ENCODE measurements around the gene NINJ1. TPM values are rescaled to one million over a fixed set of nuclear protein-coding genes. Genes with fewer than 3 reads are reported as not detected.

NINJ1 gene
- total and polyA plus RNA-seq, 2 donors (not counting 3 experiments of a cell fraction or from before 2014, with no cell fraction given) = 31.5 to 57.7 TPM

GRCh38 chr9:93126825-93127368 lies 7.2 kb downstream of the NINJ1 start:
- Histone ChIP-seq H2AFZ (ENCODE audit: low read depth, low read length) (peak overlapping the region; percentile 30), H3K36me3 (ENCODE audit: control insufficient read depth in 2 of 2, extremely low read depth in 1 of 2, insufficient read depth in 2 of 2, low read length in 2 of 2) (peaks cover 0 to 11% of the 10 kb centered on the region in 2 experiments), H3K9ac (replicated peaks; ENCODE audit: extremely low read depth, insufficient read depth, low read length) (no peak overlapping the region), H4K20me1 (replicated peaks; ENCODE audit: control insufficient read depth, extremely low read depth, insufficient read depth, low read length) (no peaks in the 10 kb centered on the region), H3K4me3 (replicated peaks in 1 of 3; ENCODE audit: insufficient read depth in 1 of 3, low read depth in 1 of 3, low read length in 3 of 3) (no peak overlapping the region), H3K4me1 (ENCODE audit: control insufficient read depth, extremely low read depth, insufficient read depth, low read length) (peaks cover 50% of the 10 kb centered on the region), H3K27ac (ENCODE audit: insufficient read depth, low read depth, low read length) (peak overlapping the region; percentile 31), H3K9me1 (replicated peaks; ENCODE audit: control insufficient read depth, extremely low read depth, insufficient read depth, low read length) (no peaks in the 10 kb centered on the region), H3K27me3 (ENCODE audit: control insufficient read depth in 2 of 2, insufficient read depth in 2 of 2, low read length in 2 of 2) (no peaks in the 10 kb centered on the region), H3K9me3 (replicated peaks; ENCODE audit: control insufficient read depth, insufficient read depth, low read length) (no peaks in the 10 kb centered on the region), H3K4me2 (ENCODE audit: insufficient read depth, low read length) (no peak overlapping the region), H3K79me2 (ENCODE audit: control insufficient read depth, insufficient read depth, low read length) (peaks cover 8% of the 10 kb centered on the region)
- POLR2A ChIA-PET = interaction anchor here (0.5 kb wide), 1 partner anchor 137 kb away, joined by 4 read pairs; no protein-coding TSS in a partner anchor
- FAIRE-seq = no peak
- intact Hi-C loops (cut with micrococcal nuclease) (no loop called here), dilution Hi-C loops (cut with MboI; ENCODE audit: extremely low pct_ligation_motif_present, low sequenced_read_pairs) (no loop called here)
- DNase-seq (ENCODE audit: low read depth, low spot score) = peak; percentile 50
- CTCF ChIA-PET = interaction anchor here (1.0 to 5.7 kb wide), 2 partner anchors 18 to 120 kb away, joined by 3 to 52 read pairs; no protein-coding TSS in a partner anchor
- no peak for TF ChIP-seq MYC (IDR thresholded peaks at IDR 0.05; ENCODE audit: low read depth, low read length)
- no peak for TF ChIP-seq POLR2A (IDR thresholded peaks at IDR 0.05; ENCODE audit: low read depth, low read length)
- TF ChIP-seq EZH2 (IDR thresholded peaks at IDR 0.05; ENCODE audit: borderline replicate concordance, low read depth, low read length, severe bottlenecking) = no peak
- no peak for TF ChIP-seq CTCF (IDR thresholded peaks at IDR 0.05; ENCODE audit: extremely low read depth in 1 of 2, insufficient read depth in 1 of 2, low read depth in 1 of 2, low read length in 2 of 2)
- no peak for TF ChIP-seq FOS (IDR thresholded peaks at IDR 0.05; ENCODE audit: borderline replicate concordance, insufficient read depth, low read length)
- TF ChIP-seq GATA2 (IDR thresholded peaks at IDR 0.05; ENCODE audit: insufficient read depth, insufficient read length, low read depth, low read length) = no peak
- no peak for TF ChIP-seq MAX (IDR thresholded peaks at IDR 0.05; ENCODE audit: insufficient read depth, insufficient read length)
- no peak for TF ChIP-seq JUN (IDR thresholded peaks at IDR 0.05; ENCODE audit: borderline replicate concordance, insufficient read depth, insufficient read length, low read depth)
- no peak for TF ChIP-seq POLR2AphosphoS5 (IDR thresholded peaks at IDR 0.05; ENCODE audit: insufficient read depth, low read depth, low read length)
- no TSS peak for BruUV-seq (replicated peaks)
